Fibroblast of lung (primary cell): ENCODE results near the gene DPEP1. TPM values are rescaled to one million over a fixed set of nuclear protein-coding genes. Genes with fewer than 3 reads are reported as not detected.

Experiments used
- DNase-seq, 2 donors: peaks; one replicate each; pipeline versions ENCODE4 v3.0.0 to v3.0.0-alpha.2; 2010; ENCODE audit warnings: low read depth in 2 of 2
- H2AFZ ChIP-seq: 2 replicates; pipeline ENCODE4 v1.5.1; 2012; ENCODE audit warnings: low read length, control low read depth, inconsistent platforms
- H3K27ac ChIP-seq: 2 replicates; pipeline ENCODE4 v1.5.1; 2011; ENCODE audit warnings: low read length, control low read depth; ENCODE audit not compliant: insufficient read depth
- H3K27me3 ChIP-seq: 2 replicates; pipeline ENCODE4 v1.5.1; 2011; ENCODE audit warnings: mild to moderate bottlenecking, low read length; ENCODE audit not compliant: control insufficient read depth, insufficient read depth
- H3K36me3 ChIP-seq: 2 replicates; pipeline ENCODE4 v1.5.1; 2011; ENCODE audit warnings: low read length; ENCODE audit not compliant: control insufficient read depth, insufficient read depth
- H3K4me1 ChIP-seq: 2 replicates; pipeline ENCODE4 v1.5.1; 2011; ENCODE audit warnings: low read length; ENCODE audit not compliant: control insufficient read depth, insufficient read depth; ENCODE audit errors: extremely low read depth
- H3K4me2 ChIP-seq: 2 replicates; pipeline ENCODE4 v1.5.1; 2011; ENCODE audit warnings: low read length, control low read depth; ENCODE audit not compliant: insufficient read depth; ENCODE audit errors: extremely low read depth
- H3K4me3 ChIP-seq, 4 experiments: fragments of 200-600 bp in 1 of 4; sonication (generic) in 1 of 4; replicated peaks in 1 of 4; 2 replicates each; pipeline ENCODE4 v1.5.1; 2011 to 2016; ENCODE audit warnings: low read length in 4 of 4, low read depth in 3 of 4, mild to moderate bottlenecking in 3 of 4, control low read depth in 2 of 4, inconsistent platforms in 1 of 4, mixed read lengths in 1 of 4; ENCODE audit not compliant: insufficient read depth in 1 of 4; ENCODE audit errors: control extremely low read depth in 1 of 4
- H3K79me2 ChIP-seq: 2 replicates; pipeline ENCODE4 v1.5.1; 2012; ENCODE audit warnings: mild to moderate bottlenecking, low read length, inconsistent platforms; ENCODE audit not compliant: control insufficient read depth, insufficient read depth
- H3K9ac ChIP-seq: 2 replicates; pipeline ENCODE4 v1.5.1; 2011; ENCODE audit warnings: mild to moderate bottlenecking, low read length, control low read depth; ENCODE audit not compliant: insufficient read depth
- H3K9me3 ChIP-seq: 2 replicates; pipeline ENCODE4 v1.5.1; 2012; ENCODE audit warnings: low read depth, low read length; ENCODE audit not compliant: control insufficient read depth, insufficient read depth
- H4K20me1 ChIP-seq: 2 replicates; pipeline ENCODE4 v1.5.1; 2011; ENCODE audit warnings: low read length; ENCODE audit not compliant: control insufficient read depth, insufficient read depth; ENCODE audit errors: extremely low read depth
- CTCF ChIP-seq, 2 donors: IDR thresholded peaks in 1 of 2; conservative IDR thresholded peaks in 1 of 2; 1 replicate in 1 of 2; 2 replicates in 1 of 2; pipeline ENCODE4 v1.5.1; 2011 to 2012; ENCODE audit warnings: low read length in 2 of 2, control low read depth in 1 of 2, inconsistent platforms in 1 of 2, low read depth in 1 of 2, mild to moderate bottlenecking in 1 of 2
- EZH2 ChIP-seq: IDR thresholded peaks from 2 replicates; pipeline ENCODE4 v1.5.1; 2012; ENCODE audit warnings: low read length, control low read depth, mild to moderate bottlenecking; ENCODE audit errors: missing control alignments
- polyA plus RNA-seq, 2 donors: library from polyadenylated mRNA; depleted of rRNA in 1 of 2; stranded (reverse) in 1 of 2; unstranded in 1 of 2; fragments of >200 nt; gene quantifications; 2 replicates each; pipeline ENCODE4 v1.2.1, GENCODE V29; 2011 to 2012; ENCODE audit warnings: missing spikeins in 1 of 2
- total RNA-seq: library from RNA; depleted of rRNA; stranded (reverse); fragments of >200 nt; gene quantifications from 2 replicates; pipeline ENCODE4 v1.2.1, GENCODE V29; 2014

DPEP1 gene
- total and polyA plus RNA-seq, 2 donors (not counting 1 experiment from before 2014, with no cell fraction given) = 0.17 TPM; not detected in 1

GRCh38 chr16:89643769-89644300, 30.4 kb downstream of the DPEP1 start:
- DNase-seq = no peak
- no peaks in the 10 kb centered on the region for H4K20me1 ChIP-seq
- no peaks in the 10 kb centered on the region for H3K27me3 ChIP-seq
- no peak overlapping the region for H3K9ac ChIP-seq
- no peaks in the 10 kb centered on the region for H3K9me3 ChIP-seq
- peaks cover 4% of the 10 kb centered on the region for H3K4me1 ChIP-seq
- H3K36me3 ChIP-seq = peaks cover 19% of the 10 kb centered on the region
- H3K27ac ChIP-seq = no peak overlapping the region
- TF ChIP-seq EZH2 (no peak), CTCF (conservative IDR thresholded peaks at IDR 0.05 in 1 of 2, IDR thresholded peaks at IDR 0.05 in 1 of 2; ENCODE audit: low read depth in 1 of 2, low read length in 2 of 2) (no peak)
- no peak overlapping the region for H2AFZ ChIP-seq
- no peaks in the 10 kb centered on the region for H3K79me2 ChIP-seq
- H3K4me3 ChIP-seq = no peak overlapping the region
- no peak overlapping the region for H3K4me2 ChIP-seq

GRCh38 chr16:89645122-89645521, 31.7 kb downstream of the DPEP1 start:
- Histone ChIP-seq H3K9ac (no peak overlapping the region), H2AFZ (no peak overlapping the region), H4K20me1 (no peaks in the 10 kb centered on the region), H3K9me3 (no peaks in the 10 kb centered on the region), H3K4me2 (no peak overlapping the region), H3K36me3 (peaks cover 21% of the 10 kb centered on the region), H3K79me2 (no peaks in the 10 kb centered on the region), H3K27me3 (no peaks in the 10 kb centered on the region), H3K4me1 (peaks cover 4% of the 10 kb centered on the region), H3K4me3 (no peak overlapping the region), H3K27ac (no peak overlapping the region)
- no peak for DNase-seq
- TF ChIP-seq EZH2 (no peak), CTCF (conservative IDR thresholded peaks at IDR 0.05 in 1 of 2, IDR thresholded peaks at IDR 0.05 in 1 of 2; ENCODE audit: low read depth in 1 of 2, low read length in 2 of 2) (no peak)

- no peak overlapping the region for H3K4me3 ChIP-seq
- H3K27me3 ChIP-seq = no peaks in the 10 kb centered on the region
- no peak overlapping the region for H2AFZ ChIP-seq
- H4K20me1 ChIP-seq = no peaks in the 10 kb centered on the region
- H3K9me3 ChIP-seq = no peaks in the 10 kb centered on the region
- no peak for DNase-seq
- no peak for TF ChIP-seq CTCF (conservative IDR thresholded peaks at IDR 0.05 in 1 of 2, IDR thresholded peaks at IDR 0.05 in 1 of 2; ENCODE audit: low read depth in 1 of 2, low read length in 2 of 2)
- no peak overlapping the region for H3K4me2 ChIP-seq
- H3K36me3 ChIP-seq = peaks cover 23% of the 10 kb centered on the region
- H3K4me1 ChIP-seq = no peaks in the 10 kb centered on the region
- H3K79me2 ChIP-seq = peaks cover 2% of the 10 kb centered on the region
- no peak overlapping the region for H3K27ac ChIP-seq
- H3K9ac ChIP-seq = no peak overlapping the region
Measured at GRCh38 chr16:89646270-89646669, 32.8 kb downstream of the DPEP1 start.
